RPMI8226 (cell line): ENCODE measurements around the gene KCNAB1.
"Not testable (repeated sequence)": the region's sequence is repeated elsewhere in the genome, so short reads cannot be mapped to it uniquely, and the experiment has no call there.

Source experiments
- DNase-seq: peaks from one replicate; pipeline ENCODE4 v3.0.0-alpha.2; 2015

KCNAB1 gene

GRCh38 chr3:156274791-156275190, 154.4 kb downstream of the KCNAB1 start:
- DNase-seq: no peak

- DNase-seq: not testable (repeated sequence)
Measured at GRCh38 chr3:156284637-156285036, 164.3 kb downstream of the KCNAB1 start.

DNA sequence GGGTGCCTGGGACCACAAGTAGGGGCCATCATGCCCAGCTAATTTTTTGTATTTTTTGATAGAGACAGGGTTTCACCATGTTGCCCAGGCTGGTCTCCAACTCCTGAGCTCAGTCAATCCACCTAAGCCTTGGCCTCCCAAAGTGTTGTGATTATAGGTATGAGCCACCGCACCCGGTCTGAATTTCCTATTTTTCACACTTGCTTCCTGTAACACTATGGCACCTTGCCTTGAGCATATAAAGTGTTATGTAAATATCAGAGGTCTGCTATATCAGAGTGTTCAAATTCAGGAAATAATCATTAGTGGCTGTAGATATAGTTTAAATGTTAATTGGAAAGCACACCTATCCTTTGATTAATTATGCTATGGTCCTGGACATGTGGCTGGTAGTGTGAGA, 165.2 kb downstream of the KCNAB1 start:
- no peak for DNase-seq

DNA sequence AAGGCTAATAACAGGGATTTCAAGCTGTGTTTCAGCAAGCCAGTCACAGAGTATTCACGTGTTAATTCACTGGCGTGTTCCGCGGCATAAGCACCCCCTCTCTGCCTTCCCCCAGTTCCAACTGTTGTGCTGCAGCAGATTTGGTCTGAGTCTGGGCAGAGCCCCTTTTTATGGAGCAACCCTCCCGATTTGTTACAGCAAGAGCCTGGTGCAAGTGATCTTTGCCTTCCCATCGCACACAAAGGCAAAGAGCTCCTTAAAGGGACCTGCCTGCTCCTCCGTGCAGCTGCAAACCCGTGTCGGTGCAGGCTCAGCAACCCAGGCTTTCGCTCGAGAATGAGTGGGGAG, 170.5 kb downstream of the KCNAB1 start:
- DNase-seq: no peak

GRCh38 chr3:156291272-156292123, 171.1 kb downstream of the KCNAB1 start:
- no peak for DNase-seq

DNA sequence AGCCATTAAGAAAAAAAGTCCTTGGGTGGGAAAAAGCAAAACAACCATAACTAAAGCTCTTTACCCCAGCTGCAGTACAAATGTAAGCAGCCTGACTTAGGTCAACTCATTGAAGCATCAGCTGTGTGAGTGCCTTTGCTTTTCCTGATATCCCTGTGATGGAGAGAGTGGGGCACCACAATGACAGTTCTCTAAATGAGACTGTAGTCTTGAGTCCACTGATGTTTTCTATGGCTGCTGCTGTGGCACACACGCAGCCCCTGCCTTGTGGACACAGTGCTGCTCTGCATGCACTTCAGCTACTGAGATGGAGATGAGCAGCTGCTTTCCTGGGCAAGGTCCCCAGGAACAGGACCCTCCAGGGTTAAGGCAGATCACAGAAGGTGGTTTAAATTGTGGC, 173.2 kb downstream of the KCNAB1 start:
- DNase-seq: no peak

GRCh38 chr3:156297582-156297981, 177.2 kb downstream of the KCNAB1 start:
- DNase-seq: no peak

DNA sequence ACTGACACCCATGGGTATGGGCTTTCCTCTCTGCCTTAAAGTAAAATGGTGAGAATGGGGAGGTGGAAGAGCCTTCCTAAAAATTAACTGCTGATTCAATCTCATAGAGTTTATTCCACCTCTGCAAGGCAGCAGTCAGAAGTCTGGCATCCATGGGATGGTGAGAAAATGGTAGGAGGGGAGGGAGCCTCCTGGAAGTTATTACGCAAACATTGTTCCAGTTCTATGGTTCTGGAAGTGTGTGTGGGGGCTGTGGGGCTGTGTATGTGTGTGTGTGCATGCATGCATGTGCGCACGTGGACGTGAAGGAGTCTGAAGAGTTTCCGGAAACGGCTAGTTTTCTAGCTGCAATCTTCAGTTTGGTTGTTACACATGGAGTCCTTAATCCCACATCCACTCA, 177.6 kb downstream of the KCNAB1 start:
- no peak for DNase-seq

DNA sequence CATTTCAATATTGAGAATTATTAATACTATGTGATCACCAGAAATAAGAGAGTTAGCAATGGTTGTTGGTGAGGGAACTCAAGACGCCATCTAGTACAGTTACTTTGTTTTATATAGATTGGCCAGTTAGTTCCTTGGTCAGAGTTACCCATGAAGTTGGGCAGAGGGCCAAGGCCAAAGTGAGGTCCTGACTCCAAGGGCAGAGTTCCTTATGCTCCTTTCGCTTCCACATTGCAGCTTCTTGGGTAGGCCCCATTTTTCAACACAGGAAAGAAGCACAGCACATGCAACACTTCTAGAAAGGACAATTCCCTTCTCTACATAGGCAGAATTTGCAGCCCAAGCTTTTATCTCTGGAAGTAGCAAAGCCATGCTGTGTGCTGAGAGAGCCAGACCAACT, 178.6 kb downstream of the KCNAB1 start:
- no peak for DNase-seq

DNA sequence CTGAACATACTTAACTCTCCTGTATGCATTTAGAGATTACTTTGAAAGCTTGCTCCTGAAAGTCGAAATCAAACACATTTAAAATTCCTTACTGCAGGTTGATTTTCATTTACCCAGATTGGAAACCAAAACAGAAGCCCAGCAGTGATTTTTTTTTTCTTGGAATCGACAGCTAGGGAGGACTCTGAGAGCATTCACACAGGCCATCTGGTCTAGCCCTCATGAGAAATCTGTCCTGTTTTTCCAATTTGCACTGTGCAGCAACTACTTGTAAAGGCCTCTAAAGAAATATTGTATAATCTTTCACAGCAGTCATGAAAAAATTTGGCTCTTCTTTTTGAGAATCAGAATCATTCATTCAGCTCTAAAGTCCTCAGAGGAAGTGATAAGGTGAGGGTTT, 179.2 kb downstream of the KCNAB1 start:
- DNase-seq: no peak

- no peak for DNase-seq
Measured at GRCh38 chr3:156300371-156300770, 180.0 kb downstream of the KCNAB1 start.

GRCh38 chr3:156300929-156301840, 180.8 kb downstream of the KCNAB1 start:
- DNase-seq: no peak

GRCh38 chr3:156303001-156303707, 182.8 kb downstream of the KCNAB1 start:
- no peak for DNase-seq

GRCh38 chr3:156304406-156304805, 184.0 kb downstream of the KCNAB1 start:
- no peak for DNase-seq

GRCh38 chr3:156305672-156306071, 185.3 kb downstream of the KCNAB1 start:
- DNase-seq: no peak

DNA sequence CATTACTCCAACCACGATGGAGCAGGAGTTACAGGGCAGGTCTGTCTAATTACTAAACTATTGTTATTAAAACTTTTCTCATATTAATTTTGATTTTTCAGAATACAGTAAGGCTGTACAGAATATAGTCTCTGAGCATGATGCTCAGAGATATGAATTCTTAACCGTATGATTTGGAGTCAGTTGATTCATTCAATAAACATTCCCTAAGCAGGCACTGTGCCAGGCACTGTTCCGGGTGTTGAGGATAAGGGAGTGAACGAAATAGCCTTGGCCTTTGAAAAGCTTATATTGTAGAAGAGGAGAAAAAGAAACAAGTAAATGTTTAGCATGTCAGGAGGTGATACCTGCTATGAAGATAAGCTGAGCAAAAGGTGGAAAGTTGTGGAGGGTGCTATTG, 187.3 kb downstream of the KCNAB1 start:
- DNase-seq: no peak

- no peak for DNase-seq
Measured at GRCh38 chr3:156311431-156311830, 191.1 kb downstream of the KCNAB1 start.

- no peak for DNase-seq
Measured at GRCh38 chr3:156311930-156312329, 191.6 kb downstream of the KCNAB1 start.

- no peak for DNase-seq
Measured at GRCh38 chr3:156316076-156316475, 195.7 kb downstream of the KCNAB1 start.

GRCh38 chr3:156317462-156318074, 197.2 kb downstream of the KCNAB1 start:
- no peak for DNase-seq

DNA sequence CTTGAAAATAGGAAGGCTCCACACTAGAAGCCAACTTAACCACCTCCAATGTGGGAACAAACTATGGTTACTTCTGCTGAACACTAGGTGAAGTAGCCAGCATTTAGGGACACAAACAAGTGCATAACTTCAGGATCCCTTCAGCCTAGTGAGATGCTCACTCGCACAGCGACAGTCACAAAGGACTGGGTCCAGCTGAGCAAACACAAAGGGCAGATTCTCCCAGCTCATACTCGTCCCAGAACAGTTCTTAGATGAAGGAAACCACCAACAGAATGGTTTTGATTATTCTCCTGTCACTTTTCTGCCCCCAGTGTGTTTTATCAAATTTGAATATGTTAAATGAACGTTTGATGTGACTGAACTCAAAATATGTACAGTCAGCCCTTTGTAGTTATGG, 201.6 kb downstream of the KCNAB1 start:
- DNase-seq: no peak

DNA sequence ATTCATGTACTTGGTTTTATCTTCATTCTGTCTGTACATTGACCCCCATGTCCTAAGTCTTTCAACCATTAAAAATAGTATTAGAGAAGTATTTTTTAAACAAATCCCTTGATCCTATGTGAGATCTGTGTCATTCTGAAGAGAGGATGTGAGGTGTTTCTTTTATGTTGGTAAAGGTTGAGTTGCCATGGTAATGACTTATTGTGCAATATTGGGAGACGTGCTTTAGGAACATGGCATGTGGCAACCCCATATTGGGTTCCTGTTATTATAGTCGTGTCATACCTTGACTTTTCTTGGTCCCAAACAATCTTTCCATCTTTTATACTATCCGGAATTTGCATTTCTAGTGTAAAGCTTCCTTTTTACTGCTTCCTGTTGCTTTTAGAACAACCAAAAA, 203.1 kb downstream of the KCNAB1 start:
- DNase-seq: no peak

- DNase-seq: no peak
Measured at GRCh38 chr3:156330415-156330814, 210.0 kb downstream of the KCNAB1 start.
